DOHH2 (cell line): ENCODE data around the gene HNRNPAB.
A peak's percentile ranks its signal among the peaks of the same experiment; 100 is the strongest.
"Not testable (repeated sequence)": the region's sequence is repeated elsewhere in the genome, so short reads cannot be mapped to it uniquely, and the experiment has no call there.

ENCODE experiments used
- H3F3A ChIP-seq: fragments of 200-600 bp; sonication (generic), shearing (Covaris generic); 2 replicates; pipeline ENCODE4 v1.6.0; 2016; ENCODE audit warnings: antibody characterized with exemption, mild to moderate bottlenecking; ENCODE audit not compliant: control insufficient read depth, insufficient read depth
- H3K27ac ChIP-seq: fragments of 200-600 bp; sonication (generic); 2 replicates; pipeline ENCODE4 v1.5.1; 2014; ENCODE audit warnings: low read depth, mild to moderate bottlenecking, low read length, moderate library complexity
- H3K27me3 ChIP-seq: fragments of 200-600 bp; sonication (generic); 2 replicates; pipeline ENCODE4 v1.6.1; 2014; ENCODE audit warnings: mild to moderate bottlenecking, low read length, mixed read lengths; ENCODE audit not compliant: control insufficient read depth
- H3K36me3 ChIP-seq: fragments of 200-600 bp; sonication (generic); 2 replicates; pipeline ENCODE4 v1.6.1; 2014; ENCODE audit warnings: mild to moderate bottlenecking, low read length, moderate library complexity, mixed read lengths; ENCODE audit not compliant: control insufficient read depth
- H3K4me1 ChIP-seq: fragments of 200-600 bp; sonication (generic); 2 replicates; pipeline ENCODE4 v1.6.1; 2014; ENCODE audit warnings: mild to moderate bottlenecking, low read length, mixed read lengths; ENCODE audit not compliant: control insufficient read depth
- H3K4me2 ChIP-seq: fragments of 200-600 bp; sonication (generic); 2 replicates; pipeline ENCODE4 v1.6.0; 2014; ENCODE audit warnings: mild to moderate bottlenecking, low read length, moderate library complexity
- H3K4me3 ChIP-seq: fragments of 200-600 bp; sonication (generic); 2 replicates; pipeline ENCODE4 v1.5.1; 2014; ENCODE audit warnings: mild to moderate bottlenecking, low read length, mixed read lengths
- H3K79me2 ChIP-seq: fragments of 200-600 bp; sonication (generic); 2 replicates; pipeline ENCODE4 v1.6.1; 2014; ENCODE audit warnings: mild to moderate bottlenecking, low read length, mixed read lengths; ENCODE audit not compliant: control insufficient read depth
- H3K9me2 ChIP-seq: fragments of 200-600 bp; sonication (generic); replicated peaks from 2 replicates; pipeline ENCODE4 v1.6.1; 2014; ENCODE audit warnings: mild to moderate bottlenecking, low read length, mixed read lengths; ENCODE audit not compliant: control insufficient read depth
- H3K9me3 ChIP-seq: fragments of 200-600 bp; sonication (generic); 2 replicates; pipeline ENCODE4 v1.6.1; 2014; ENCODE audit warnings: antibody characterized with exemption, low read length, mixed read lengths; ENCODE audit not compliant: control insufficient read depth, insufficient read depth
- H4K20me1 ChIP-seq: fragments of 200-600 bp; sonication (generic); 2 replicates; pipeline ENCODE4 v1.6.0; 2014; ENCODE audit warnings: low read depth, mild to moderate bottlenecking, antibody characterized with exemption, low read length, moderate library complexity; ENCODE audit not compliant: control insufficient read depth, insufficient read depth
- CTCF ChIP-seq: fragments of 200-600 bp; sonication (generic); IDR thresholded peaks from one replicate; pipeline ENCODE4 v1.5.1; 2014; ENCODE audit warnings: antibody characterized with exemption, mild to moderate bottlenecking, low read depth, low read length; ENCODE audit not compliant: poor library complexity, severe bottlenecking
- EZH2phosphoT487 ChIP-seq: fragments of 200-600 bp; sonication (generic); IDR thresholded peaks from 2 replicates; pipeline ENCODE4 v1.6.1; 2017; ENCODE audit warnings: borderline replicate concordance, mild to moderate bottlenecking, antibody characterized with exemption, low read length, moderate library complexity, mixed read lengths

HNRNPAB gene

DNA sequence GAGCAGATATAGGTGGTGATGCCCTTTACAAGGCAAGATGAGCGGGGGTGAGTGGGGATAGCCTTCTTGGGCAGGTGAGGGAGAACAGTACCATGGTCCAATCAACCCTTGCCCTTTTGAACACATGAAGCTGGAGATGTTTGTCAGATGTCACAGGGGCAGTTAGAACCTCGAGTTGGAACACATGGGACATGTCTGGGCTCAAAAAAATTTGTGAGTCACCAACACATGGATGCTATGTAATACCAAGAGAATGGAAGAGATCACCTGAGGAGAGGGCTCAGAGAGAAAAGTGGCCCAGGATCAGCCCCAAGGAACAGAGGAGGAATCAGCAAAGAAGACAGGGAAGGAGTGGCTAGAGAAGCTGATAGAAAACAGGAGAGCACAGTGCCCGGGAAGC is 23.6 kb downstream of the HNRNPAB start:
- Histone ChIP-seq H3K36me3 (peaks cover 92% of the 10 kb centered on the region), H3K9me2 (no peaks in the 10 kb centered on the region), H3K79me2 (peaks cover 60% of the 10 kb centered on the region), H3K27ac (no peak overlapping the region), H3K27me3 (no peaks in the 10 kb centered on the region), H3K4me2 (no peak overlapping the region), H3F3A (peaks cover 1% of the 10 kb centered on the region; the same call in 1 of the 2 replicates), H3K9me3 (no peaks in the 10 kb centered on the region), H3K4me1 (peaks cover 23% of the 10 kb centered on the region), H4K20me1 (peaks cover 15% of the 10 kb centered on the region), H3K4me3 (no peak overlapping the region)
- TF ChIP-seq CTCF = no peak
- TF ChIP-seq EZH2phosphoT487 = no peak

- H3K9me3 ChIP-seq = no peaks in the 10 kb centered on the region
- peaks cover 15% of the 10 kb centered on the region for H4K20me1 ChIP-seq
- H3K36me3 ChIP-seq = peaks cover 85% of the 10 kb centered on the region
- H3K79me2 ChIP-seq = peaks cover 60% of the 10 kb centered on the region
- H3K4me1 ChIP-seq = peaks cover 29% of the 10 kb centered on the region
- TF ChIP-seq EZH2phosphoT487 (no peak), CTCF (no peak)
- no peaks in the 10 kb centered on the region for H3K27me3 ChIP-seq
- no peaks in the 10 kb centered on the region for H3K9me2 ChIP-seq
- peaks cover 8% of the 10 kb centered on the region; the same call in 1 of the 2 replicates for H3F3A ChIP-seq
- H3K4me3 ChIP-seq = no peak overlapping the region
- H3K27ac ChIP-seq = no peak overlapping the region
- no peak overlapping the region for H3K4me2 ChIP-seq
Measured at GRCh38 chr5:178228609-178229008, 24.3 kb downstream of the HNRNPAB start.

DNA sequence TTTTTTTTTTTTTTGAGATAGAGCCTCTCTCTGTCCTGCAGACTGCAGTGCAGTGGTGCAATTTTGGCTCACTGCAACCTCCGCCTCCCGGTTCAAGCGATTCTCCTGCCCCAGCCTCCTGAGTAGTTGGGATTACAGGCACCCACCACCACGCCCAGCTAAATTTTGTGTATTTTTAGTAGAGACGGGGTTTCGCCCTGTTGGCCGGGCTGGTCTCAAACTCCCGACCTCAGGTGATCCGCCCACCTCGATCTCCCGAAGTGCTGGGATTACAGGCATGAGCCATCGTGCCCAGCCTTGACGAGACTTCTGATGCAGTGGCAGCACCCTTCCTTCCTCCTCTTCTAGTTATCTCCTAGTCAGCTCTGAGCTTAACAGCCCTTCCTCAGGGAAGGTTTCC is 24.8 kb downstream of the HNRNPAB start:
- not testable (repeated sequence) for H3K4me2 ChIP-seq
- peaks cover 80% of the 10 kb centered on the region for H3K36me3 ChIP-seq

DNA sequence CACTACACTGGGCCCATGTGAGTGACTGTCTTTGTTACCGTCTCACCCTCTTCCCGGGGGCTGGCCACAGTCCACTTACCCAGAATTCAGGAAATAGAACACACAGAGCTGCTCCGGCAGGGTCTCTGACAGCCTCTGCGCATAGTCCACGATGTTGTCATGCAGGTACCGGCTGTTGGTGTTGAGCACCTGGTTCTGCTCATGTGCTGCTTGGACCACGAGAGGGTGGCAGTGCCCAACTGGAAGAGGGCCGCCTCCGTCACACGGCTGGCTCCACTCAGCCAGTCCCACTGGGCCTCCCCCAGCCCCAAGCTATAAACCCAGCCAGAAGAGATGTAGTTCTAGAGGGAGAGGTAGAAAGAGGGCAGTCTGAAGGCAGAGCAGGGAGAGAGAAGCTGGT is 25.5 kb downstream of the HNRNPAB start:
- Histone ChIP-seq H3K9me2 (no peaks in the 10 kb centered on the region), H3K27ac (no peak overlapping the region), H3K27me3 (no peaks in the 10 kb centered on the region), H3K4me3 (no peak overlapping the region; the same call in 1 of the 2 replicates), H3F3A (peaks cover 11% of the 10 kb centered on the region; the same call in 1 of the 2 replicates), H3K36me3 (peaks cover 72% of the 10 kb centered on the region), H3K4me1 (peaks cover 39% of the 10 kb centered on the region), H4K20me1 (peaks cover 15% of the 10 kb centered on the region), H3K4me2 (peak overlapping the region; percentile 99), H3K9me3 (no peaks in the 10 kb centered on the region), H3K79me2 (peaks cover 59% of the 10 kb centered on the region)
- TF ChIP-seq CTCF (no peak), EZH2phosphoT487 (no peak)

More for the DNA sequence above, 24.8 kb downstream of the HNRNPAB start:
- H3K9me3 ChIP-seq, H3K4me3 ChIP-seq, H3K9me2 ChIP-seq, H3K27ac ChIP-seq, H3K27me3 ChIP-seq: not testable (repeated sequence)
- peaks cover 31% of the 10 kb centered on the region for H3K4me1 ChIP-seq
- peaks cover 60% of the 10 kb centered on the region for H3K79me2 ChIP-seq
- H4K20me1 ChIP-seq = peaks cover 15% of the 10 kb centered on the region
- H3F3A ChIP-seq = peaks cover 11% of the 10 kb centered on the region; the same call in 1 of the 2 replicates
